RWPE2 (cell line): Measurements from ENCODE around the gene PRSS8.
"Not testable (repeated sequence)": the region's sequence is repeated elsewhere in the genome, so short reads cannot be mapped to it uniquely, and the experiment has no call there.

Experiments
- ATAC-seq: fragments of 200-7000 bp; cut with Tn5 transposase; 3 replicates; pipeline ENCODE4 v1.9.1; 2021; ENCODE audit warnings: low read depth
- DNase-seq: peaks from one replicate; pipeline ENCODE4 v3.0.0-alpha.2; 2020; ENCODE audit warnings: low spot score
- H3K27ac ChIP-seq: fragments of 450-650 bp; 2 replicates; pipeline ENCODE4 v1.5.1; 2017; ENCODE audit warnings: mild to moderate bottlenecking; ENCODE audit not compliant: poor library complexity, severe bottlenecking
- H3K27me3 ChIP-seq: fragments of 250-450 bp; sonication (Bioruptor Pico); 2 replicates; pipeline ENCODE4 v1.5.1; 2021; ENCODE audit warnings: mild to moderate bottlenecking, moderate library complexity; ENCODE audit not compliant: insufficient read depth, poor library complexity, severe bottlenecking
- H3K36me3 ChIP-seq: fragments of 250-450 bp; sonication (Bioruptor Pico); 2 replicates; pipeline ENCODE4 v1.5.1; 2020; ENCODE audit warnings: low read depth, mild to moderate bottlenecking, moderate library complexity
- H3K4me1 ChIP-seq: fragments of 250-450 bp; sonication (Bioruptor Pico); 2 replicates; pipeline ENCODE4 v1.5.1; 2021; ENCODE audit warnings: mild to moderate bottlenecking, moderate library complexity; ENCODE audit not compliant: insufficient read depth, poor library complexity, severe bottlenecking
- H3K4me3 ChIP-seq: fragments of 250-450 bp; sonication (Bioruptor Pico); 2 replicates; pipeline ENCODE4 v1.5.1; 2021; ENCODE audit warnings: mild to moderate bottlenecking, moderate library complexity; ENCODE audit not compliant: severe bottlenecking
- H3K9me3 ChIP-seq: fragments of 250-450 bp; sonication (Bioruptor Pico); 2 replicates; pipeline ENCODE4 v1.5.1; 2021; ENCODE audit warnings: mild to moderate bottlenecking, moderate library complexity; ENCODE audit not compliant: severe bottlenecking
- TF ChIP-seq, protein P1 (sequence below): fragments of 450-650 bp; IDR thresholded peaks from one replicate; pipeline ENCODE4 v1.5.1; 2017; ENCODE audit warnings: mild to moderate bottlenecking, moderate library complexity; ENCODE audit not compliant: poor library complexity, severe bottlenecking

The PRSS8 gene

GRCh38 chr16:31138621-31139578 lies 3.4 kb upstream of the PRSS8 start:
- peak; percentile 59 for ATAC-seq
- H3K36me3 ChIP-seq: peaks cover 6% of the 10 kb centered on the region
- peak; percentile 92 for DNase-seq
- no peaks in the 10 kb centered on the region for H3K27me3 ChIP-seq
- peaks cover 36% of the 10 kb centered on the region for H3K4me1 ChIP-seq
- TF ChIP-seq, protein P1, sequence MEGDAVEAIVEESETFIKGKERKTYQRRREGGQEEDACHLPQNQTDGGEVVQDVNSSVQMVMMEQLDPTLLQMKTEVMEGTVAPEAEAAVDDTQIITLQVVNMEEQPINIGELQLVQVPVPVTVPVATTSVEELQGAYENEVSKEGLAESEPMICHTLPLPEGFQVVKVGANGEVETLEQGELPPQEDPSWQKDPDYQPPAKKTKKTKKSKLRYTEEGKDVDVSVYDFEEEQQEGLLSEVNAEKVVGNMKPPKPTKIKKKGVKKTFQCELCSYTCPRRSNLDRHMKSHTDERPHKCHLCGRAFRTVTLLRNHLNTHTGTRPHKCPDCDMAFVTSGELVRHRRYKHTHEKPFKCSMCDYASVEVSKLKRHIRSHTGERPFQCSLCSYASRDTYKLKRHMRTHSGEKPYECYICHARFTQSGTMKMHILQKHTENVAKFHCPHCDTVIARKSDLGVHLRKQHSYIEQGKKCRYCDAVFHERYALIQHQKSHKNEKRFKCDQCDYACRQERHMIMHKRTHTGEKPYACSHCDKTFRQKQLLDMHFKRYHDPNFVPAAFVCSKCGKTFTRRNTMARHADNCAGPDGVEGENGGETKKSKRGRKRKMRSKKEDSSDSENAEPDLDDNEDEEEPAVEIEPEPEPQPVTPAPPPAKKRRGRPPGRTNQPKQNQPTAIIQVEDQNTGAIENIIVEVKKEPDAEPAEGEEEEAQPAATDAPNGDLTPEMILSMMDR: no peak
- peak overlapping the region; percentile 3 for H3K4me3 ChIP-seq
- H3K9me3 ChIP-seq: no peaks in the 10 kb centered on the region
- H3K27ac ChIP-seq: peak overlapping the region; percentile 84

DNA sequence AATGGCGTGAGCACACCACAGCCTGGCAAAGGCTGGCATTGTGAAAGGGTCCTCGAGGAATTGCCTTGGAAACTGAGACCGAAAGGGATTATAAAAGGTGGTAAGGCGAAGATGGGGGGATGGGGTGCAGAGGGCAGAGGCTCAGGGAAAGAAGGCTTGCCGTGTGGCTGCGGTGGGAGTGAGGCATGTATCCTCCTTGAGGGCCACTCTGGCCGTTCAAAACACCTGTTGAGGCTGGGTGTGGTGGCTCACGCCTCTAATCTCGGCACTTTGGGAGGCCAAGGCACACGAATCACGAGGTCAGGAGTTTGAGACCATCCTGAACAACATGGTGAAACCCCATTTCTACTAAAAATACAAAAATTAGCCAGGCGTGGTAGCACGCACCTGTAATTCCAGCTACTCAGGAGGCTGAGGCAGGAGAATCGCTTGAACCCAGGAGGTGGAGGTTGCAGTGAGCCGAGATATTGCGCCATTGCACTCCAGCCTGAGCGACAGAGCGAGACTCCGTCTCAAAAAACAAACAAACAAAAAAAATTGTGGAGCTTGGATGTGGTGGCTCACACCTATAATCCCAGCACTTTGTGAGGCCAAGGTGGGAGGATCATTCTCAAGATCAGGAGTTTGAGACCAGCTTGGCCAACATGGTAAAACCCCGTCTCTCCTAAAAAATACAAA lies 1.4 kb upstream of the PRSS8 start:
- DNase-seq, H3K27ac ChIP-seq, H3K4me3 ChIP-seq, H3K27me3 ChIP-seq, H3K9me3 ChIP-seq, ATAC-seq: not testable (repeated sequence)
- Histone ChIP-seq H3K36me3 (peaks cover 25% of the 10 kb centered on the region), H3K4me1 (peaks cover 46% of the 10 kb centered on the region)

GRCh38 chr16:31136287-31136662 lies 748 bp upstream of the PRSS8 start:
- H3K27me3 ChIP-seq: no peaks in the 10 kb centered on the region
- peak overlapping the region; percentile 91 for H3K27ac ChIP-seq
- ATAC-seq (no peak), DNase-seq (no peak)
- peaks cover 46% of the 10 kb centered on the region for H3K4me1 ChIP-seq
- H3K36me3 ChIP-seq: peaks cover 32% of the 10 kb centered on the region
- TF ChIP-seq, protein P1: no peak
- H3K9me3 ChIP-seq: no peaks in the 10 kb centered on the region
- no peak overlapping the region for H3K4me3 ChIP-seq

DNA sequence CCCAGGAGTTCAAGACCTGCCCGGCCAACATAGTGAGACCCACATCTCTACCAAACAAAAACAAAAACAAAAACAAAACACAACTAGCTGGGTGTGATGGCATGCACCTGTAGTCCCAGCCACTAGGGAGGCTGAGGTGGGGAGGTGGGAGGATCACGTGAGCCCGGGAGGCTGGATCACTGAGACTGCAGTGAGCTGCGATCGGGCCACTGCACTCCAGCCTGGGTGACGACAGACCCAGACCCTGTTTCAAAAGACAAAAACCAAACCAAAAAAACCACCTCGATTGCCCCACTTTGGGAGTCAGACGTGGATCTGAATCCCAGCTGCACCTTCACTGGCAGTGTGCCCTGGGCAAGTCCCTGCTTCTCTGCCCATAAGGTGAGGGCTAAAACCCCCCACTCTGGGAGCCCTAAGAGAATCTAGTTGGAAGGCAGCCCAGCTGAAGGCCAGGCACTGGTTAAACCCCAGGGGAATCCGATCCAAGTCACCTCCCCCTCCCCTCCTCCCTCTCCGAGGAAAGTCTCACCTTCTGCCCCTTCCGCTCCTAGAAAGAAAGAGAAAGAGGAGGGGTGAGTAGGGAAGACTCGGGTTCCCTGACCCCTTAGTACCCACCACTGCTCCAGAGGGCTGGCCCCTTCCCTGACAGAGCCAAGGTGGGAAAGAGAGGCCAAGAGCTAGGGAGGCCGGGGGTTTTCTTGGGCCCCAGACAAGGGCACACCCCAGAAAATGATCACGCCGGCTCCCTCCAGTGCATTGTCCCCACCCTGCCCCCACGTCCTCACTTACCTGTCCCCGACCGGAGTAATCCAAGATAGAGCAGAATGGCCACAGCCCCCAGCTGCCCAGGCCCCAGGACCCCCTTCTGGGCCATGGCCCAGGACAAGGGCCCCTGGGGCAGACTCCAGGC lies 647 bp downstream of the PRSS8 start:
- H3K36me3 ChIP-seq: peaks cover 40% of the 10 kb centered on the region
- peak overlapping the region; percentile 53 for H3K4me3 ChIP-seq
- ATAC-seq: peak; percentile 20
- no peak for DNase-seq
- H3K27me3 ChIP-seq: no peaks in the 10 kb centered on the region
- H3K4me1 ChIP-seq: peaks cover 52% of the 10 kb centered on the region
- H3K9me3 ChIP-seq: no peaks in the 10 kb centered on the region
- TF ChIP-seq, protein P1: no peak
- peak overlapping the region; percentile 91 for H3K27ac ChIP-seq

DNA sequence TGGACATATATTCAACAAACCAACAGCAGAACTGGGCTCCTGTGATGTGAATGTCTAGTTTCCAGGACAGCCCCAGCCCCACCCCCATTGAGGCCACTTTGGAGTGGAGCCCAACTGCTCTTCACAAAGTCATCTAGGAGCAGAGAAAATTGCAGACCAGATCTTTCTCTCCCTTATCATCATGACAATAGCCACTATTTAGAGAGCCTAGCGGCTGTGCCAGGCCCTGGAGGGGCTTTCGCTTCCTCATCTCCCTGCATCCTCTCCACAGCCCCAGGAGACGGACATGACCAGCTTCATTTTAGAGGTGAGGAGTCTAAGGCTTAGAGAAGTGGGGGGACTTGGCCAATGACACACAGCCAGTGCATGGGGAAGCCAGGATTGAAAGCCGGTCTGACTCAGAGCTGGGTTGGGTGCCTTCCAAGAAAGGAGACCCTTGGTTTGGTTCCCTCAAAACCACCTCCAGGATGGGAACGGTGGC lies 1.4 kb downstream of the PRSS8 start:
- Histone ChIP-seq H3K36me3 (peaks cover 45% of the 10 kb centered on the region), H3K27ac (peak overlapping the region; percentile 91), H3K9me3 (no peaks in the 10 kb centered on the region), H3K4me1 (peaks cover 52% of the 10 kb centered on the region), H3K27me3 (no peaks in the 10 kb centered on the region), H3K4me3 (peak overlapping the region; percentile 53)
- TF ChIP-seq, protein P1: no peak
- no peak for DNase-seq
- no peak for ATAC-seq
